Tibial nerve (tissue), 4 donors: ENCODE data around the gene CDH16. TPM values are rescaled to one million over a fixed set of nuclear protein-coding genes. Genes with fewer than 3 reads are reported as not detected.
A peak's percentile ranks its signal among the peaks of the same experiment; 100 is the strongest.

ENCODE experiments used
- DNase-seq, 2 donors: peaks; one replicate each; pipeline ENCODE4 v3.0.0-alpha.2; 2019; ENCODE audit warnings: low spot score in 2 of 2
- H3K27ac ChIP-seq, 4 donors: fragments of 200-600 bp; sonication (generic) in 3 of 4; one replicate each; pipeline ENCODE4 v1.5.1; 2017 to 2019; ENCODE audit warnings: mild to moderate bottlenecking in 1 of 4
- H3K27me3 ChIP-seq, 2 donors: fragments of 200-600 bp; sonication (generic) in 1 of 2; one replicate each; pipeline versions ENCODE4 v1.5.1 to v1.6.0; 2017 to 2019
- H3K36me3 ChIP-seq, 3 donors: fragments of 200-600 bp; sonication (generic); one replicate each; pipeline ENCODE4 v1.5.1; 2018 to 2019
- H3K4me1 ChIP-seq, 4 donors: fragments of 200-600 bp; sonication (generic) in 3 of 4; one replicate each; pipeline ENCODE4 v1.5.1; 2017 to 2019
- H3K4me3 ChIP-seq, 4 donors: fragments of 200-600 bp; sonication (generic) in 3 of 4; one replicate each; pipeline ENCODE4 v1.5.1; 2017 to 2019; ENCODE audit warnings: mild to moderate bottlenecking in 1 of 4, moderate library complexity in 1 of 4
- H3K9me3 ChIP-seq, 4 donors: fragments of 200-600 bp; sonication (generic) in 3 of 4; one replicate each; pipeline ENCODE4 v1.5.1; 2017 to 2019
- CTCF ChIP-seq, 5 experiments: fragments of 200-600 bp in 3 of 5; fragments of 450-650 bp in 2 of 5; sonication (generic) in 3 of 5; IDR thresholded peaks; one replicate each; pipeline ENCODE4 v1.5.1; 2016 to 2019; ENCODE audit warnings: antibody characterized with exemption in 5 of 5, mild to moderate bottlenecking in 3 of 5, moderate library complexity in 2 of 5
- EP300 ChIP-seq, 2 donors: sonication (generic); formaldehyde crosslinking; IDR thresholded peaks; one replicate each; pipeline ENCODE4 v1.6.1; 2017; ENCODE audit warnings: antibody characterized with exemption in 2 of 2, mild to moderate bottlenecking in 1 of 2
- POLR2A ChIP-seq, 2 donors: fragments of 450-650 bp; IDR thresholded peaks; one replicate each; pipeline ENCODE4 v1.6.1; 2017; ENCODE audit warnings: antibody characterized with exemption in 2 of 2, mild to moderate bottlenecking in 2 of 2, moderate library complexity in 2 of 2
- WGBS, 2 donors: methylation state at CpG; one replicate each; pipeline ENCODE4 v1.1.5; 2018; 5-methylcytosine and 5-hydroxymethylcytosine counted together
- total RNA-seq, 4 donors: library from RNA; depleted of rRNA; stranded (reverse); fragments of >200 nt; gene quantifications; one replicate each; pipeline ENCODE4 v1.1.0, GENCODE V29; 2016

CDH16 gene
- total RNA-seq, 4 donors from 2014 or later, result 0.30 to 2.5 (median 1.4) TPM

GRCh38 chr16:66895689-66895979 is 23.1 kb downstream of the CDH16 start:
- DNase-seq, result no peak
- peaks cover 0 to 45% (median 21%) of the 10 kb centered on the region in 4 donors for H3K4me1 ChIP-seq
- WGBS, 2 donors, result 81 to 82% methylated on average over 5 of the region's 5 CpGs
- TF ChIP-seq EP300 (IDR thresholded peaks at IDR 0.05) (no peak), CTCF (IDR thresholded peaks at IDR 0.05) (no peak), POLR2A (IDR thresholded peaks at IDR 0.05) (no peak)
- peaks cover 0 to 15% (median 0%) of the 10 kb centered on the region in 3 donors for H3K36me3 ChIP-seq
- H3K27me3 ChIP-seq, result no peaks in the 10 kb centered on the region
- H3K4me3 ChIP-seq, result no peak overlapping the region
- H3K9me3 ChIP-seq, result no peaks in the 10 kb centered on the region
- peak overlapping the region in 2 of 4 donors; percentile 57 for H3K27ac ChIP-seq

GRCh38 chr16:66894948-66895688 is 23.6 kb downstream of the CDH16 start:
- H3K9me3 ChIP-seq, result no peaks in the 10 kb centered on the region
- TF ChIP-seq EP300 (IDR thresholded peaks at IDR 0.05) (no peak), CTCF (IDR thresholded peaks at IDR 0.05) (peak; percentile 53 to 78 (median 64))
- peak; percentile 40 to 77 for DNase-seq
- peaks cover 0 to 40% (median 17%) of the 10 kb centered on the region in 4 donors for H3K4me1 ChIP-seq
- no peak overlapping the region for H3K4me3 ChIP-seq
- peaks cover 0 to 15% (median 0%) of the 10 kb centered on the region in 3 donors for H3K36me3 ChIP-seq
- H3K27ac ChIP-seq, result peak overlapping the region in 1 of 4 donors; percentile 57
- WGBS, 2 donors, result 40 to 47% methylated on average over 11 of the region's 11 CpGs
- H3K27me3 ChIP-seq, result no peaks in the 10 kb centered on the region

GRCh38 chr16:66894055-66894454 is 24.6 kb downstream of the CDH16 start:
- H3K27me3 ChIP-seq, result no peaks in the 10 kb centered on the region

GRCh38 chr16:66891797-66892196 is 26.9 kb downstream of the CDH16 start:
- TF ChIP-seq CTCF (IDR thresholded peaks at IDR 0.05) (no peak), EP300 (IDR thresholded peaks at IDR 0.05) (no peak), POLR2A (IDR thresholded peaks at IDR 0.05) (no peak)
- H3K4me1 ChIP-seq, result peaks cover 0 to 14% (median 0%) of the 10 kb centered on the region in 4 donors
- DNase-seq, result no peak
- H3K4me3 ChIP-seq, result no peak overlapping the region
- no peaks in the 10 kb centered on the region for H3K9me3 ChIP-seq
- WGBS, 2 donors, result 90 to 93% methylated on average over 6 of the region's 6 CpGs
- peaks cover 0 to 16% (median 0%) of the 10 kb centered on the region in 3 donors for H3K36me3 ChIP-seq
- H3K27ac ChIP-seq, result no peak overlapping the region
- no peaks in the 10 kb centered on the region for H3K27me3 ChIP-seq

More at GRCh38 chr16:66894055-66894454, 24.6 kb downstream of the CDH16 start:
- 89 to 91% methylated on average over 2 of the region's 2 CpGs for WGBS, 2 donors
- Histone ChIP-seq H3K36me3 (peaks cover 0 to 15% (median 0%) of the 10 kb centered on the region in 3 donors), H3K4me3 (no peak overlapping the region), H3K9me3 (no peaks in the 10 kb centered on the region), H3K4me1 (peaks cover 0 to 29% (median 7%) of the 10 kb centered on the region in 4 donors), H3K27ac (no peak overlapping the region)
- TF ChIP-seq POLR2A (IDR thresholded peaks at IDR 0.05), result no peak
- no peak for TF ChIP-seq CTCF (IDR thresholded peaks at IDR 0.05)
- no peak for TF ChIP-seq EP300 (IDR thresholded peaks at IDR 0.05)
- no peak for DNase-seq

GRCh38 chr16:66891360-66891759 is 27.3 kb downstream of the CDH16 start:
- TF ChIP-seq EP300 (IDR thresholded peaks at IDR 0.05) (no peak), CTCF (IDR thresholded peaks at IDR 0.05) (no peak), POLR2A (IDR thresholded peaks at IDR 0.05) (no peak)
- DNase-seq, result no peak
- peaks cover 0 to 21% (median 0%) of the 10 kb centered on the region in 3 donors for H3K36me3 ChIP-seq
- no peak overlapping the region for H3K4me3 ChIP-seq
- no peaks in the 10 kb centered on the region for H3K9me3 ChIP-seq
- H3K4me1 ChIP-seq, result peaks cover 0 to 12% (median 0%) of the 10 kb centered on the region in 4 donors
- WGBS, 2 donors, result 74 to 84% methylated on average over 4 of the region's 4 CpGs
- H3K27me3 ChIP-seq, result no peaks in the 10 kb centered on the region
- H3K27ac ChIP-seq, result no peak overlapping the region
